ENCODE results near the gene TSPAN31.
A peak's percentile ranks its signal among the peaks of the same experiment; 100 is the strongest.

GRCh38 chr12:57737467-57738460 is 7.1 kb upstream of the TSPAN31 start:
- no peak for TF ChIP-seq POLR2A (IDR thresholded peaks at IDR 0.05)
- TF ChIP-seq, protein P1, sequence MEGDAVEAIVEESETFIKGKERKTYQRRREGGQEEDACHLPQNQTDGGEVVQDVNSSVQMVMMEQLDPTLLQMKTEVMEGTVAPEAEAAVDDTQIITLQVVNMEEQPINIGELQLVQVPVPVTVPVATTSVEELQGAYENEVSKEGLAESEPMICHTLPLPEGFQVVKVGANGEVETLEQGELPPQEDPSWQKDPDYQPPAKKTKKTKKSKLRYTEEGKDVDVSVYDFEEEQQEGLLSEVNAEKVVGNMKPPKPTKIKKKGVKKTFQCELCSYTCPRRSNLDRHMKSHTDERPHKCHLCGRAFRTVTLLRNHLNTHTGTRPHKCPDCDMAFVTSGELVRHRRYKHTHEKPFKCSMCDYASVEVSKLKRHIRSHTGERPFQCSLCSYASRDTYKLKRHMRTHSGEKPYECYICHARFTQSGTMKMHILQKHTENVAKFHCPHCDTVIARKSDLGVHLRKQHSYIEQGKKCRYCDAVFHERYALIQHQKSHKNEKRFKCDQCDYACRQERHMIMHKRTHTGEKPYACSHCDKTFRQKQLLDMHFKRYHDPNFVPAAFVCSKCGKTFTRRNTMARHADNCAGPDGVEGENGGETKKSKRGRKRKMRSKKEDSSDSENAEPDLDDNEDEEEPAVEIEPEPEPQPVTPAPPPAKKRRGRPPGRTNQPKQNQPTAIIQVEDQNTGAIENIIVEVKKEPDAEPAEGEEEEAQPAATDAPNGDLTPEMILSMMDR (IDR thresholded peaks at IDR 0.05 in 8 of 11, conservative IDR thresholded peaks at IDR 0.05 in 3 of 11), result peak in 2 of 11 experiments; percentile 21 to 28

Measured in spleen (tissue), 7 donors.